ENCODE data around the gene IGFBP3. TPM values are rescaled to one million over a fixed set of nuclear protein-coding genes. Genes with fewer than 3 reads are reported as not detected.

Gene IGFBP3
- total RNA-seq, 4 donors from 2014 or later, result 81.4 to 203 (median 90.2) TPM

DNA sequence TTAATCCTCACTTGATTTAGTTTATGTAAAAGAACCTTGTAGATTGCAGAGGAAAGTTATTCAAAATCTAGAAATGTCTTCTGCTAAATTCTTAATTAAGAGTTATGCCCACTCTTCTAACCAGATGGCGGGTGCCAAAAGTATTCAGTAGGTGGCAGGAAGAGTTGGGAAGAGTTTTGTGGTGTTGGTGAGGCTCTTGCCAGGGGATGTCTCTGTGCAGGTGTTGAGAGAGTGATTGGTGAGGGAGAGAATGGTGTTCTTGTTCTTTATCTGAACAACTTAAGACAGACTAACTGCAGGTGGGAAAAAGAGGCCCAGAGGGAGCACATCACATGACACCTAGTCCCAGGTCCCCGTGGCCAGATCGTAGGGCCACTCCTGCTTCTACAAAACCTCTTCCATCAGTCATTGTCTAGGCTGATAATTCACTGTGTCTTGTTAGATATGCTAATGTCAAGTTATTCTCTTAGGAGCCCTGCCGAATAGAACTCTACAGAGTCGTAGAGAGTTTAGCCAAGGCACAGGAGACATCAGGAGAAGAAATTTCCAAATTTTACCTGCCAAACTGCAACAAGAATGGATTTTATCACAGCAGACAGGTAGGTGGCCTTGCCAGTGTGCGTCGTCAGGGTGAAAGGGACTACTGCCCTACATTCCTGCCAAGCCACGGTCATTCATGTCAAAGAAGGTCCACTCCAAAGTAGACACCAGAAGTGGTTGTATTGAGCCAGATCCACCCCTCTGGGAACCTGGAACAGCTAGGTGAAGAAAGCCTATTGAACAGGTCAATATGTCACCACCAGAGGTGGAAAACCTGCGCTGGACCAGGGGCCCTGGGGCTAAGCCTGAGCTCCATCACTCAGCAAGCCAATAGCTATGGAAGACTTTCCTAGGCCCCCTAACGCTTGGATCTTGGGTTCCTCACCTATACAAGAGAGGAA lies 29.3 kb downstream of the IGFBP3 start:
- no peaks in the 10 kb centered on the region for H3K4me1 ChIP-seq
- H3K27ac ChIP-seq, result no peak overlapping the region
- peaks cover 21 to 29% (median 28%) of the 10 kb centered on the region in 3 donors for H3K27me3 ChIP-seq
- ATAC-seq, result no peak
- no peaks in the 10 kb centered on the region for H3K9me3 ChIP-seq
- no peak for DNase-seq
- TF ChIP-seq POLR2A (IDR thresholded peaks at IDR 0.05), result no peak
- TF ChIP-seq, protein P1, sequence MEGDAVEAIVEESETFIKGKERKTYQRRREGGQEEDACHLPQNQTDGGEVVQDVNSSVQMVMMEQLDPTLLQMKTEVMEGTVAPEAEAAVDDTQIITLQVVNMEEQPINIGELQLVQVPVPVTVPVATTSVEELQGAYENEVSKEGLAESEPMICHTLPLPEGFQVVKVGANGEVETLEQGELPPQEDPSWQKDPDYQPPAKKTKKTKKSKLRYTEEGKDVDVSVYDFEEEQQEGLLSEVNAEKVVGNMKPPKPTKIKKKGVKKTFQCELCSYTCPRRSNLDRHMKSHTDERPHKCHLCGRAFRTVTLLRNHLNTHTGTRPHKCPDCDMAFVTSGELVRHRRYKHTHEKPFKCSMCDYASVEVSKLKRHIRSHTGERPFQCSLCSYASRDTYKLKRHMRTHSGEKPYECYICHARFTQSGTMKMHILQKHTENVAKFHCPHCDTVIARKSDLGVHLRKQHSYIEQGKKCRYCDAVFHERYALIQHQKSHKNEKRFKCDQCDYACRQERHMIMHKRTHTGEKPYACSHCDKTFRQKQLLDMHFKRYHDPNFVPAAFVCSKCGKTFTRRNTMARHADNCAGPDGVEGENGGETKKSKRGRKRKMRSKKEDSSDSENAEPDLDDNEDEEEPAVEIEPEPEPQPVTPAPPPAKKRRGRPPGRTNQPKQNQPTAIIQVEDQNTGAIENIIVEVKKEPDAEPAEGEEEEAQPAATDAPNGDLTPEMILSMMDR (IDR thresholded peaks at IDR 0.05 in 4 of 5, conservative IDR thresholded peaks at IDR 0.05 in 1 of 5), result no peak
- no peak overlapping the region for H3K4me3 ChIP-seq
- no peaks in the 10 kb centered on the region for H3K36me3 ChIP-seq
- in situ Hi-C loops (cut with MboI; ENCODE audit: low sequenced_read_pairs in 4 of 4) (no loop called here), intact Hi-C loops (cut with DNase I; ENCODE audit: low total_unique reads) (no loop called here)

DNA sequence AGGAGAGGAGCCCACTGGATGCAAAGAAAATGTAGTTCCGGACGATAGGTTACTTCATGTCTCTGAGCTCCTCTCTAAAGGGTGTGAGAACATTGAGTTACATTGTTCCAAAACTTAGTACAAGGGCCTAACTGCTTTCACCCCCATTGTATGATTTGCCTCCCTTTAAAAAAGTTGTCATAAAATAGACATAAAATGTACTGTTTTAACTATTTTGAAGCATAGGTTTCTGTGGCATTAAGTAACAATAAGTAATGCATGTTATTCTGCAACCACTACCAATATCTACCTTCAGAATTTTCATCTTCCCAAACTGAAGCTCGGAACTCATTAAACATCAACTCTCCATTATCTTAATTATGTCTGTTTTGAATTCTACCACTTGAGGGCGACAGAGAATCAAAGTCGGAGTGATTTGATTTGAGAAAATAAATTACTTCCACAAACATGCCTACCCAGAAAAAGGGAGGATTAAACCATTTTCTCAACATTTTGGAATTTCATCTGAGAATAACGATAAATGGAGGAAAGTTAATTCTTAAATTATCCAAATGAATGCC lies 30.1 kb downstream of the IGFBP3 start:
- no peak for DNase-seq
- ATAC-seq, result no peak
- TF ChIP-seq, protein P1 (IDR thresholded peaks at IDR 0.05 in 4 of 5, conservative IDR thresholded peaks at IDR 0.05 in 1 of 5), result peak in 4 of 5 experiments; percentile 28 to 65 (median 64)
- TF ChIP-seq POLR2A (IDR thresholded peaks at IDR 0.05), result no peak
- Histone ChIP-seq H3K4me1 (no peaks in the 10 kb centered on the region), H3K36me3 (no peaks in the 10 kb centered on the region), H3K27ac (no peak overlapping the region), H3K27me3 (peaks cover 26 to 35% (median 28%) of the 10 kb centered on the region in 3 donors), H3K9me3 (no peaks in the 10 kb centered on the region), H3K4me3 (no peak overlapping the region)
- in situ Hi-C loops (cut with MboI; ENCODE audit: low sequenced_read_pairs in 4 of 4), result no loop called here
- intact Hi-C loops (cut with DNase I; ENCODE audit: low total_unique reads), result no loop called here

DNA sequence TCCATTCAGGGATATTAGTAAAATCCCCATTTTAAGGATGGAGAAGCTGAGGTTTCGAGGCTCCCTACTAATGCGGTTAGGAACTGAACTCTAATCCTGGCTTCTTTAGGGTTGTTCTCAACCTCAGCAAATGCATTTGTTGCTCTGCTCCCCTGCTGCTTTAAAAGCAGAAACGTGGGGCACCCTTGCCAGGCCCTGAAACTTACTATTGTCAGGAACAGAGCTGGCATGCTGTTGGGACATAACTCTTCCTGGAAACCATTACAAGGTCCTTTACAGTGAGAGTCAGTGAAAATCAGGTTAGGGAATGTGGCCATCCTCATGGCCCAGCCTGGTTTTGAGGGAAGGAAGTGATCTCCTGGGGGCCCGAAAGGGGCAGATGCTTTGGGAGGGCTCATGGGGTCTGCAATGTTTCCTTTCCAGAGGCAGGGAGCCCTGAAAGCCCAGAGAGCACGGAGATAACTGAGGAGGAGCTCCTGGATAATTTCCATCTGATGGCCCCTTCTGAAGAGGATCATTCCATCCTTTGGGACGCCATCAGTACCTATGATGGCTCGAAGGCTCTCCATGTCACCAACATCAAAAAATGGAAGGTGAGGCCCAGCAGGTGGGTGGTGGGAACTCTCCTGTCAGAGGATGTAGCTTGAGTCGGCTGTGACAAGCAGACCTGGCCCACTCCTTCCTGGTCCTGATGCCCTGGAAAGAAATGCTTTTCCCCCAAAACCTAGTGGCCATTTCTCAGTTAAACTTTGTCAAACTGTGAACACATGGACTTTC lies 30.8 kb downstream of the IGFBP3 start:
- no peak overlapping the region for H3K4me3 ChIP-seq
- ATAC-seq (no peak), DNase-seq (no peak)
- TF ChIP-seq POLR2A (IDR thresholded peaks at IDR 0.05), result no peak
- no peaks in the 10 kb centered on the region for H3K36me3 ChIP-seq
- no peaks in the 10 kb centered on the region for H3K4me1 ChIP-seq
- H3K27me3 ChIP-seq, result peaks cover 27 to 37% (median 28%) of the 10 kb centered on the region in 3 donors
- H3K9me3 ChIP-seq, result no peaks in the 10 kb centered on the region
- in situ Hi-C loops (cut with MboI; ENCODE audit: low sequenced_read_pairs in 4 of 4), result no loop called here
- intact Hi-C loops (cut with DNase I; ENCODE audit: low total_unique reads), result no loop called here
- H3K27ac ChIP-seq, result no peak overlapping the region

DNA sequence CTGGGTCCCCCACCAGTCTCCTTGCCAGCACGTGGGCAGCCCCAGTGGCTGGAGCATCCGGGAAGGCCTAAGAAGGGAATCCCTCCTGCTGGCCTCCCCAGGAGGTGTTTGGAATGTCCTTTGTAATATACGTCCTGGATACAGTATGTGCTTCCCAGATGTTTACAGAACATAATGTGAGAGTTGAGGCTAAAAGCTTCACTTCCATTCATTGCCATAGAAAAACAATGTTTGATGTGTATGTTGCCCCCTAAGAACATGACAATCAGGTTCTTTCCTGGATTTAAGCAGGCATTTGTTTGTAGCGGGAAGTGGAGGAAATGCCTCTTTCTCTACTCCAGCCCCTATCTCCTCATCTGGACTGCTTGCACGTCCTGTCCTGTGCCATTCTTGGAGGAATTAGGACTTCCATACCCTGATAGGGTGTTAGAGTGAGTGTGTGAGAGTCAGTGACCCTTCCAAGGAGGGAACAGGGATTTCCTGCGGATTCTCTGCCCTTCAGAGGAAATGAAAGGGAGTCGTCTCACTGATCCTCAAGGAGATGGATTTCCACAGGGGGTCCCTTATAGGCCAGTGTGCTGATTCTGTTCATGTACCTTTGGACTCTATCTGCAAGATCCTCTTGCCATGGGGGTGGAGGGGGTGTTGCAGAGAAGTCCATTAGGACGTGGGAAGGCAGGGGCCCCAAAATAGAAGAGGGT lies 31.6 kb downstream of the IGFBP3 start:
- no peak for ATAC-seq
- Histone ChIP-seq H3K4me1 (no peaks in the 10 kb centered on the region), H3K27me3 (peaks cover 27 to 38% (median 33%) of the 10 kb centered on the region in 3 donors), H3K4me3 (no peak overlapping the region), H3K27ac (no peak overlapping the region), H3K9me3 (no peaks in the 10 kb centered on the region), H3K36me3 (no peaks in the 10 kb centered on the region)
- TF ChIP-seq, protein P1 (IDR thresholded peaks at IDR 0.05 in 4 of 5, conservative IDR thresholded peaks at IDR 0.05 in 1 of 5), result no peak
- no peak for TF ChIP-seq POLR2A (IDR thresholded peaks at IDR 0.05)
- DNase-seq, result no peak
- in situ Hi-C loops (cut with MboI; ENCODE audit: low sequenced_read_pairs in 4 of 4) (no loop called here), intact Hi-C loops (cut with DNase I; ENCODE audit: low total_unique reads) (no loop called here)

Data from gastrocnemius medialis (tissue), 4 donors.